HepG2 (cell line): ENCODE data around the gene CCDC117. TPM values are rescaled to one million over a fixed set of nuclear protein-coding genes. Genes with fewer than 3 reads are reported as not detected.

Experiments used
- GABPB1 ChIP-seq: IDR thresholded peaks from 2 replicates; pipeline ENCODE4 v1.6.1; 2016; ENCODE audit warnings: mild to moderate bottlenecking, missing genetic modification reagents, moderate library complexity, missing compliant biosample characterization
- GATA4 ChIP-seq: sonication (generic); IDR thresholded peaks from 2 replicates; pipeline ENCODE4 v1.6.1; 2016; ENCODE audit warnings: antibody characterized with exemption, low read depth, borderline replicate concordance
- JDP2 ChIP-seq: sonication (generic); formaldehyde crosslinking; IDR thresholded peaks from 2 replicates; pipeline ENCODE4 v1.8.1; 2022; ENCODE audit warnings: missing genetic modification reagents, borderline replicate concordance
- ONECUT2 ChIP-seq: sonication (generic); formaldehyde crosslinking; IDR thresholded peaks from 2 replicates; pipeline ENCODE4 v1.4.0; 2020; ENCODE audit warnings: missing genetic modification reagents
- PRPF4 ChIP-seq: fragments of 200-400 bp; formaldehyde crosslinking; IDR thresholded peaks from 2 replicates; pipeline ENCODE4 v1.6.1; 2016; ENCODE audit warnings: low read length, low read depth; ENCODE audit not compliant: poor library complexity, severe bottlenecking
- RBAK ChIP-seq: sonication (generic); formaldehyde crosslinking; IDR thresholded peaks from 2 replicates; pipeline ENCODE4 v1.5.1; 2020; ENCODE audit warnings: mild to moderate bottlenecking, missing genetic modification reagents
- RELA ChIP-seq: sonication (generic); formaldehyde crosslinking; IDR thresholded peaks from 2 replicates; pipeline ENCODE4 v1.4.0; 2020; ENCODE audit warnings: missing genetic modification reagents
- SOX5 ChIP-seq: IDR thresholded peaks from 2 replicates; pipeline ENCODE4 v1.6.1; 2016; ENCODE audit warnings: borderline replicate concordance
- SRSF1 ChIP-seq: fragments of 200-400 bp; formaldehyde crosslinking; optimal IDR thresholded peaks from 2 replicates; pipeline ENCODE3; 2017; ENCODE audit warnings: mild to moderate bottlenecking, low read depth, low read length, moderate library complexity
- SRSF4 ChIP-seq: fragments of 200-400 bp; formaldehyde crosslinking; IDR thresholded peaks from one replicate; pipeline ENCODE4 v1.6.1; 2018; ENCODE audit warnings: mild to moderate bottlenecking, low read depth, low read length, moderate library complexity; ENCODE audit not compliant: poor library complexity, severe bottlenecking
- TP53 ChIP-seq: sonication (generic); formaldehyde crosslinking; conservative IDR thresholded peaks from 2 replicates; pipeline ENCODE4 v1.4.0; 2020; ENCODE audit warnings: missing genetic modification reagents
- ZBTB38 ChIP-seq: sonication (generic); formaldehyde crosslinking; IDR thresholded peaks from 2 replicates; pipeline ENCODE4 v1.5.1; 2020; ENCODE audit warnings: mild to moderate bottlenecking, missing genetic modification reagents
- ZMYM3 ChIP-seq: sonication (generic); formaldehyde crosslinking; IDR thresholded peaks from 2 replicates; pipeline ENCODE4 v1.5.1; 2020; ENCODE audit warnings: mild to moderate bottlenecking, missing genetic modification reagents
- ZNF124 ChIP-seq: sonication (generic); formaldehyde crosslinking; IDR thresholded peaks from 2 replicates; pipeline ENCODE4 v1.4.0; 2020; ENCODE audit warnings: missing genetic modification reagents
- ZNF160 ChIP-seq: sonication (generic); formaldehyde crosslinking; IDR thresholded peaks from 2 replicates; pipeline ENCODE4 v1.8.0; 2022; ENCODE audit warnings: mild to moderate bottlenecking, inconsistent platforms, missing genetic modification reagents
- ZNF207 ChIP-seq: fragments of 450-650 bp; IDR thresholded peaks from 2 replicates; pipeline ENCODE4 v1.6.1; 2016; ENCODE audit warnings: antibody characterized with exemption, borderline replicate concordance
- ZNF292 ChIP-seq: sonication (generic); formaldehyde crosslinking; IDR thresholded peaks from 2 replicates; pipeline ENCODE4 v1.8.1; 2022; ENCODE audit warnings: mild to moderate bottlenecking, low read depth, missing genetic modification reagents, borderline replicate concordance
- ZNF296 ChIP-seq: sonication (generic); formaldehyde crosslinking; conservative IDR thresholded peaks from 2 replicates; pipeline ENCODE4 v1.5.0; 2020; ENCODE audit warnings: mild to moderate bottlenecking, missing genetic modification reagents
- polyA plus RNA-seq, 8 experiments: library from polyadenylated mRNA; depleted of rRNA in 3 of 8; stranded (reverse) in 7 of 8; unstranded in 1 of 8; fragments of >200 nt; fragmentation: Illumina TruSeq in 4 of 8; extraction: Trizol in 4 of 8; gene quantifications; 2 replicates each; pipeline versions ENCODE4 v1.2.1 to v1.2.3, GENCODE V29; 2011 to 2016; ENCODE audit warnings: low read depth in 4 of 8, missing spikeins in 1 of 8, mixed read lengths in 1 of 8; ENCODE audit not compliant: insufficient read depth in 1 of 8
- total RNA-seq, 5 experiments: library from RNA; depleted of rRNA; stranded (reverse); fragments of >200 nt; fragmentation: Illumina TruSeq; extraction: Trizol; gene quantifications; 2 replicates each; pipeline ENCODE4 v1.2.3, GENCODE V29; 2016; ENCODE audit warnings: low read depth in 1 of 5
- TF ChIP-seq, protein P1 (sequence below): sonication (generic); formaldehyde crosslinking; conservative IDR thresholded peaks from 2 replicates; pipeline ENCODE4 v1.4.0; 2020; ENCODE audit warnings: missing genetic modification reagents
- TF ChIP-seq, protein P2 (sequence below): sonication (generic); formaldehyde crosslinking; conservative IDR thresholded peaks from 2 replicates; pipeline ENCODE4 v1.8.0; 2022; ENCODE audit warnings: missing genetic modification reagents
- TF ChIP-seq, protein P3 (sequence below): IDR thresholded peaks from 2 replicates; pipeline ENCODE4 v1.6.1; 2016; ENCODE audit warnings: missing genetic modification reagents, missing compliant biosample characterization
- TF ChIP-seq, protein P4 (sequence below): sonication (generic); formaldehyde crosslinking; conservative IDR thresholded peaks from 2 replicates; pipeline ENCODE4 v1.4.0; 2020; ENCODE audit warnings: missing genetic modification reagents
- TF ChIP-seq, protein P5 (sequence below): sonication (generic); formaldehyde crosslinking; IDR thresholded peaks from 2 replicates; pipeline ENCODE4 v1.4.0; 2020; ENCODE audit warnings: missing genetic modification reagents

Gene CCDC117
- total and polyA plus RNA-seq, 2 of the 13 experiments (the other 11 are each of a cell fraction or from before 2014, with no cell fraction given), result 12.6 to 34.2 TPM

DNA sequence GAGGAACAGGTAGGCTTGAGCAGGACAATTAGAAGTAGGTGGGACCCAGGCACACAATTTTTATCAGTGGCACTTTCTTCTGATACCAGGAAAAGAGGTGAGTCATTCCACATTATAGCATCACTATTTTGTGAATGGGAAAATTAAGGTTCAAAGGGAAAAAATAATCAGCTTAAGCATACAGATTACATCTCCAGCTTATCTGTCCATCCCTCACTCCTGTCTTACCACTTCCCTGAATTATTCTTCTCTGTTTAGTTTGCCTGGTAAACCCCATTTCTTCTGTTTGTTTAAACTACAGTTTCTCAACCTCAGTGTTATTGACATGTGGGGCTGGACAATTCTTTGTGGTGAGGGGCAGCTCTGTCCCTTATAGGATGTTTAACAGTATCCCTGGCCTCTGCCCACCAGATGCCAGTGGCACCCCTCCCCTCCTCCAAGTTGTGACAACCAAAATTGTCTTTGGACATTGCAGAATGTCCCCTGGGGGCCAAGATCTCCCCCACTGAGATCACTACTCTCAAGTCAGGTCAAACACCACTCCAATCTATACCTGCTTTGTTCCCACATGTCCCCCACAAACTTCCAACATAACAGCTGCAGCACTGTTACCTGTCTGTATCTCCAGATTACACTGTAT lies 36.3 kb downstream of the CCDC117 start (continued):
- TF ChIP-seq GABPB1 (CRISPR knock-in tag) (no peak; the same call in 1 of the 2 replicates), TP53 (CRISPR knock-in tag) (no peak; the same call in 1 of the 2 replicates), ONECUT2 (CRISPR knock-in tag) (peak; percentile 49; the same call in 1 of the 2 replicates), RELA (CRISPR knock-in tag) (no peak), RBAK (CRISPR knock-in tag) (no peak), ZMYM3 (CRISPR knock-in tag) (no peak), ZBTB38 (no peak), ZNF160 (CRISPR knock-in tag) (no peak), JDP2 (CRISPR knock-in tag) (no peak; the same call in 1 of the 2 replicates), ZNF207 (no peak), SOX5 (CRISPR knock-in tag) (peak; percentile 91), SRSF4 (no peak), SRSF1 (no peak), ZNF296 (CRISPR knock-in tag) (no peak), ZNF124 (CRISPR knock-in tag) (no peak), GATA4 (peak; percentile 98), PRPF4 (no peak), ZNF292 (no peak)
- TF ChIP-seq, protein P1, sequence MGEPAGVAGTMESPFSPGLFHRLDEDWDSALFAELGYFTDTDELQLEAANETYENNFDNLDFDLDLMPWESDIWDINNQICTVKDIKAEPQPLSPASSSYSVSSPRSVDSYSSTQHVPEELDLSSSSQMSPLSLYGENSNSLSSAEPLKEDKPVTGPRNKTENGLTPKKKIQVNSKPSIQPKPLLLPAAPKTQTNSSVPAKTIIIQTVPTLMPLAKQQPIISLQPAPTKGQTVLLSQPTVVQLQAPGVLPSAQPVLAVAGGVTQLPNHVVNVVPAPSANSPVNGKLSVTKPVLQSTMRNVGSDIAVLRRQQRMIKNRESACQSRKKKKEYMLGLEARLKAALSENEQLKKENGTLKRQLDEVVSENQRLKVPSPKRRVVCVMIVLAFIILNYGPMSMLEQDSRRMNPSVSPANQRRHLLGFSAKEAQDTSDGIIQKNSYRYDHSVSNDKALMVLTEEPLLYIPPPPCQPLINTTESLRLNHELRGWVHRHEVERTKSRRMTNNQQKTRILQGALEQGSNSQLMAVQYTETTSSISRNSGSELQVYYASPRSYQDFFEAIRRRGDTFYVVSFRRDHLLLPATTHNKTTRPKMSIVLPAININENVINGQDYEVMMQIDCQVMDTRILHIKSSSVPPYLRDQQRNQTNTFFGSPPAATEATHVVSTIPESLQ (CRISPR knock-in tag), result no peak
- TF ChIP-seq, protein P2, sequence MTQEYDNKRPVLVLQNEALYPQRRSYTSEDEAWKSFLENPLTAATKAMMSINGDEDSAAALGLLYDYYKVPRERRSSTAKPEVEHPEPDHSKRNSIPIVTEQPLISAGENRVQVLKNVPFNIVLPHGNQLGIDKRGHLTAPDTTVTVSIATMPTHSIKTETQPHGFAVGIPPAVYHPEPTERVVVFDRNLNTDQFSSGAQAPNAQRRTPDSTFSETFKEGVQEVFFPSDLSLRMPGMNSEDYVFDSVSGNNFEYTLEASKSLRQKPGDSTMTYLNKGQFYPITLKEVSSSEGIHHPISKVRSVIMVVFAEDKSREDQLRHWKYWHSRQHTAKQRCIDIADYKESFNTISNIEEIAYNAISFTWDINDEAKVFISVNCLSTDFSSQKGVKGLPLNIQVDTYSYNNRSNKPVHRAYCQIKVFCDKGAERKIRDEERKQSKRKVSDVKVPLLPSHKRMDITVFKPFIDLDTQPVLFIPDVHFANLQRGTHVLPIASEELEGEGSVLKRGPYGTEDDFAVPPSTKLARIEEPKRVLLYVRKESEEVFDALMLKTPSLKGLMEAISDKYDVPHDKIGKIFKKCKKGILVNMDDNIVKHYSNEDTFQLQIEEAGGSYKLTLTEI (CRISPR knock-in tag), result no peak
- TF ChIP-seq, protein P3, sequence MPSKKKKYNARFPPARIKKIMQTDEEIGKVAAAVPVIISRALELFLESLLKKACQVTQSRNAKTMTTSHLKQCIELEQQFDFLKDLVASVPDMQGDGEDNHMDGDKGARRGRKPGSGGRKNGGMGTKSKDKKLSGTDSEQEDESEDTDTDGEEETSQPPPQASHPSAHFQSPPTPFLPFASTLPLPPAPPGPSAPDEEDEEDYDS (CRISPR knock-in tag), result no peak
- TF ChIP-seq, protein P4, sequence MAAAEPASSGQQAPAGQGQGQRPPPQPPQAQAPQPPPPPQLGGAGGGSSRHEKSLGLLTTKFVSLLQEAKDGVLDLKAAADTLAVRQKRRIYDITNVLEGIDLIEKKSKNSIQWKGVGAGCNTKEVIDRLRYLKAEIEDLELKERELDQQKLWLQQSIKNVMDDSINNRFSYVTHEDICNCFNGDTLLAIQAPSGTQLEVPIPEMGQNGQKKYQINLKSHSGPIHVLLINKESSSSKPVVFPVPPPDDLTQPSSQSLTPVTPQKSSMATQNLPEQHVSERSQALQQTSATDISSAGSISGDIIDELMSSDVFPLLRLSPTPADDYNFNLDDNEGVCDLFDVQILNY (CRISPR knock-in tag), result no peak
- TF ChIP-seq, protein P5, sequence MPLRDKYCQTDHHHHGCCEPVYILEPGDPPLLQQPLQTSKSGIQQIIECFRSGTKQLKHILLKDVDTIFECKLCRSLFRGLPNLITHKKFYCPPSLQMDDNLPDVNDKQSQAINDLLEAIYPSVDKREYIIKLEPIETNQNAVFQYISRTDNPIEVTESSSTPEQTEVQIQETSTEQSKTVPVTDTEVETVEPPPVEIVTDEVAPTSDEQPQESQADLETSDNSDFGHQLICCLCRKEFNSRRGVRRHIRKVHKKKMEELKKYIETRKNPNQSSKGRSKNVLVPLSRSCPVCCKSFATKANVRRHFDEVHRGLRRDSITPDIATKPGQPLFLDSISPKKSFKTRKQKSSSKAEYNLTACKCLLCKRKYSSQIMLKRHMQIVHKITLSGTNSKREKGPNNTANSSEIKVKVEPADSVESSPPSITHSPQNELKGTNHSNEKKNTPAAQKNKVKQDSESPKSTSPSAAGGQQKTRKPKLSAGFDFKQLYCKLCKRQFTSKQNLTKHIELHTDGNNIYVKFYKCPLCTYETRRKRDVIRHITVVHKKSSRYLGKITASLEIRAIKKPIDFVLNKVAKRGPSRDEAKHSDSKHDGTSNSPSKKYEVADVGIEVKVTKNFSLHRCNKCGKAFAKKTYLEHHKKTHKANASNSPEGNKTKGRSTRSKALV (CRISPR knock-in tag), result no peak
